ENCODE measurements around the gene PLK3. TPM values are rescaled to one million over a fixed set of nuclear protein-coding genes. Genes with fewer than 3 reads are reported as not detected.

PLK3 gene
- total and polyA plus RNA-seq, 2 experiments from 2014 or later, result 28.5 to 29.8 TPM

DNA sequence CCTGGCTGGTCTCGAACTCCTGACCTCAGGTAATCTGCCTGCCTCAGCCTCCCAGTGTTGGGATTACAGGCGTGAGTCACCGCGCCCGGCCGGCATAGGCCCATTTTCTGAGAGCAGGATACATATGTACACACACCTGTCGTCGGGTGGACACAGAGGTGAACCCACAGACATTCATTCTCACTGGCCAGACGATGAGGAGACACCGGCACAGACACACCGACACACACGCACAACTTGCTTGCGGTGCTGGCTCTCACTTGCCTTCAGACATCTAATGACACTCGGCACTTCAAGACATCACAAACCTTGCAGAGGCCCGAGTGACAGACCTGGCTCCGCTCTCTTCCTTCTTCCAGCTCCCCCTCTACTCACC, 42.3 kb downstream of the PLK3 start:
- Histone ChIP-seq H3K9me2 (ENCODE audit: insufficient read depth) (no peaks in the 10 kb centered on the region), H3K9ac (peak overlapping the region; percentile 76)

DNA sequence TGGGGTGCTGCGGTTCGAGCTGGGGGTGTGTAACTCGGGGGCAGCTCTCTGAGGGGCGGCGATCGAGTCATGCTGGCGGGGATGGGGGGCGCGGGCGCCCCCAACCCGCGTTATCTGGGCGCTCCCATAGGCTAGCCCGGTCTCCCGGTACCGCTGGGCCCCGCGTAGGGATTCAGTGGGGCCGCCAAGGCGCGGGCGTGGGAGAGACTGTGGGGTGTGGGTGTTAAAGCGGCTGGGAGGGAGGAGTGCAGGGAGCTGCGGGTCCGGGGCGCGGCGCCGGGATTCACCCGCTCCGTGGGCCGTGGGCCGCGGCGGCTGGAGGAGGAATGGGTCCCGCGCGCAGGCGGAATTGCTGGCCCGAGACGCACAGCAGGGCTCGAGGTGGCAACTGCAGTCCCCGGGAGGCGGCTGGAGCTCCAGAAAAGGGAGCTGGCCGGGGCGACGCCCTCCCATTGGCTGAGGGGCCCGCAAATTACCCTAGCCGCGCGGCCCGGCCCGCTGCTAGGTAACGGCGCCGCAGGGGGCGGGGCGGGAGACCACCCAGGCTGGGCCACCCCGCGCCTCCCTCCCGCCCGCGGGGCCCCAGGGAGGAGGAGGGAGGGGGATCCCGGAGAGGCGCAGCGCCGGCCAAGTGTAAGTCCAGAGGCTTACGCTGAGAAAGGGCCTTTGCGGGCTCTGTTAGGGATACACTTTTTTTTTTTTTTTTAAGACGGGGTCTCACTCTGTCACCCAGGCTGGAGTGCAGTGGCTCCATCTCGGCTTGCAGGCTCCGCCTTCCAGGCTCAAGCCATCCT, 42.9 kb downstream of the PLK3 start, which contains the start of gene PTCH2:
Gene PTCH2, minus strand, starts transcription at position 392 of the 794 bp plus-strand sequence. Its CDS starts 321 bp downstream, at position 71.
- H3K27me3 ChIP-seq (replicated peaks; ENCODE audit: insufficient read depth), result no peaks in the 10 kb centered on the region
- H3F3A ChIP-seq (ENCODE audit: insufficient read depth), result no peaks in the 10 kb centered on the region; the same call in 1 of the 2 replicates
- no peaks in the 10 kb centered on the region for H3K79me2 ChIP-seq (ENCODE audit: insufficient read depth)
- H3K4me2 ChIP-seq (ENCODE audit: unreplicated experiment), result peak within 1 kb of the TSS; percentile 83
- H3K27ac ChIP-seq, result no peak within 1 kb of the TSS
- no peaks in the 10 kb centered on the region for H3K36me3 ChIP-seq (ENCODE audit: low read depth)
- no peaks in the 10 kb centered on the region for H3K9me3 ChIP-seq (ENCODE audit: low read depth)
- no peaks in the 10 kb centered on the region for H3K9me2 ChIP-seq (ENCODE audit: insufficient read depth)
- H4K20me1 ChIP-seq (ENCODE audit: insufficient read depth), result no peaks in the 10 kb centered on the region
- H3K4me1 ChIP-seq (ENCODE audit: insufficient read depth), result no peaks in the 10 kb centered on the region
- H3K9ac ChIP-seq, result peak within 1 kb of the TSS; percentile 76
- DNase-seq, result peak; percentile 77
- H3K4me3 ChIP-seq, result peak within 1 kb of the TSS; percentile 78
- TF ChIP-seq EZH2 (IDR thresholded peaks at IDR 0.05; ENCODE audit: insufficient read depth, poor library complexity, severe bottlenecking) (no peak), EZH2phosphoT487 (IDR thresholded peaks at IDR 0.05; ENCODE audit: insufficient read depth, low read depth) (no peak)
- peak within 1 kb of the TSS; percentile 93 for H2AFZ ChIP-seq
- in situ Hi-C loops (cut with MboI), result loop anchor here (25.0 kb wide), 1 partner anchor 469 kb away; no protein-coding TSS in a partner anchor
- 3% methylated on average over 55 to 69 of the region's 72 CpGs for WGBS, 2 experiments (ENCODE audit: low coverage in 1 of 2, low lambda C conversion rate in 2 of 2, missing lambda C conversion rate in 2 of 2)

More for the DNA sequence above, 42.3 kb downstream of the PLK3 start:
- in situ Hi-C loops (cut with MboI), result loop anchor here (25.0 kb wide), 1 partner anchor 470 kb away; no protein-coding TSS in a partner anchor
- no peak for DNase-seq
- no peak overlapping the region for H3K27ac ChIP-seq
- H4K20me1 ChIP-seq (ENCODE audit: insufficient read depth), result no peaks in the 10 kb centered on the region
- TF ChIP-seq EZH2 (IDR thresholded peaks at IDR 0.05; ENCODE audit: insufficient read depth, poor library complexity, severe bottlenecking) (no peak), EZH2phosphoT487 (IDR thresholded peaks at IDR 0.05; ENCODE audit: insufficient read depth, low read depth) (no peak)
- H3K4me3 ChIP-seq, result peak overlapping the region; percentile 78
- no peaks in the 10 kb centered on the region; the same call in 1 of the 2 replicates for H3F3A ChIP-seq (ENCODE audit: insufficient read depth)
- H3K9me3 ChIP-seq (ENCODE audit: low read depth), result no peaks in the 10 kb centered on the region
- H2AFZ ChIP-seq, result peak overlapping the region; percentile 93
- H3K4me2 ChIP-seq (ENCODE audit: unreplicated experiment), result peak overlapping the region; percentile 83
- no peaks in the 10 kb centered on the region for H3K4me1 ChIP-seq (ENCODE audit: insufficient read depth)
- no peaks in the 10 kb centered on the region for H3K79me2 ChIP-seq (ENCODE audit: insufficient read depth)
- no peaks in the 10 kb centered on the region for H3K36me3 ChIP-seq (ENCODE audit: low read depth)
- H3K27me3 ChIP-seq (replicated peaks; ENCODE audit: insufficient read depth), result no peaks in the 10 kb centered on the region
- WGBS, 2 experiments (ENCODE audit: low coverage in 1 of 2, low lambda C conversion rate in 2 of 2, missing lambda C conversion rate in 2 of 2), result 59 to 64% methylated on average over 16 of the region's 16 CpGs

DNA sequence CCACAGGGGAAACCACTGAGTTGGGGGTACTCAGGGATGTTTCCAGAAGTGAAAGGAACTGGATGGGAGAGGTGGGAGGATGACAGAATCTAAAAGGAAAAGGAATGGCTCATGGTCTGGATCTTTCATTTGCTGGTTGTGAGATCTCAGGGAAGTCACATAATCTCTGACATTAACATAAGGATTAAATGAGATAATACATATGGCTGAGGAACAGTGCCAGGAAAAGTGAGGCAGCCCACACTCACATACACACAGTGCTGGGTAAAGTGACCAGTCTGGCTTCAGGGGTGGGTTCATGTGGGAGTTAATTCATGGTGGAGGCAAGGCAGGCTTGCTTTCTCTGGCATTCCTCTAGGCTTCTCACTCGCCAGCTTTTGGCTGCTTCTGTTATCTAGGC, 46.8 kb downstream of the PLK3 start:
- Histone ChIP-seq H3K4me3 (no peak overlapping the region), H3F3A (ENCODE audit: insufficient read depth) (no peaks in the 10 kb centered on the region; the same call in 1 of the 2 replicates), H2AFZ (no peak overlapping the region), H3K79me2 (ENCODE audit: insufficient read depth) (no peaks in the 10 kb centered on the region), H3K9me2 (ENCODE audit: insufficient read depth) (no peaks in the 10 kb centered on the region), H3K36me3 (ENCODE audit: low read depth) (no peaks in the 10 kb centered on the region), H3K4me2 (ENCODE audit: unreplicated experiment) (no peak overlapping the region), H3K4me1 (ENCODE audit: insufficient read depth) (no peaks in the 10 kb centered on the region), H3K27me3 (replicated peaks; ENCODE audit: insufficient read depth) (no peaks in the 10 kb centered on the region), H3K9me3 (ENCODE audit: low read depth) (no peaks in the 10 kb centered on the region), H4K20me1 (ENCODE audit: insufficient read depth) (no peaks in the 10 kb centered on the region), H3K9ac (no peak overlapping the region), H3K27ac (no peak overlapping the region)
- in situ Hi-C loops (cut with MboI), result loop anchor here (25.0 kb wide), 1 partner anchor 465 kb away; no protein-coding TSS in a partner anchor
- TF ChIP-seq EZH2 (IDR thresholded peaks at IDR 0.05; ENCODE audit: insufficient read depth, poor library complexity, severe bottlenecking), result no peak
- TF ChIP-seq EZH2phosphoT487 (IDR thresholded peaks at IDR 0.05; ENCODE audit: insufficient read depth, low read depth), result no peak
- DNase-seq, result no peak
- 93 to 95% methylated on average over 1 of the region's 1 CpG for WGBS, 2 experiments (ENCODE audit: low coverage in 1 of 2, low lambda C conversion rate in 2 of 2, missing lambda C conversion rate in 2 of 2)

DNA sequence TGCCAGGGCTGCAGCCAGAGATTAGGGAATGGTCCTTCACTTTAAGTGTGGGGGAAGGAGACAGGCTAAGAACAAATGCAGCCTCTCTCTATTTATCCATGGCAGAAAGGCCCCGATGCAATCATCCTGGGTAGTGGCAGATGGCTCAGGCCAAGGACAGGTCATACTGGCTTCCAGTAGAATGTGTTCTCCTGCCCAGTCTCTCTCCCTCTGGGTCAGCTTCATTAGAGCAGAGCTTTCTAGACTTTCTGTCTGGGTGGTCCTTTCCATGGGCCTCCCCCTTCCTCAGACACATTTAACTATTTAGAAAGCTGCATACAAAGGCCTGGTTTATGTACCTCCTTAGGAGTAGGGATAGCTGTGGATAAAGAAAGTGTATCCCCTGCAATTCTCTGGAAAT, 47.7 kb downstream of the PLK3 start:
- DNase-seq, result no peak
- in situ Hi-C loops (cut with MboI), result loop anchor here (25.0 kb wide), 1 partner anchor 464 kb away; no protein-coding TSS in a partner anchor
- no peaks in the 10 kb centered on the region for H4K20me1 ChIP-seq (ENCODE audit: insufficient read depth)
- no peaks in the 10 kb centered on the region for H3K27me3 ChIP-seq (replicated peaks; ENCODE audit: insufficient read depth)
- H3K9ac ChIP-seq, result no peak overlapping the region
- H3K4me3 ChIP-seq, result no peak overlapping the region
- no peak overlapping the region for H2AFZ ChIP-seq
- H3K36me3 ChIP-seq (ENCODE audit: low read depth), result no peaks in the 10 kb centered on the region
- 100% methylated on average over 1 of the region's 1 CpG for WGBS, 2 experiments (ENCODE audit: low coverage in 1 of 2, low lambda C conversion rate in 2 of 2, missing lambda C conversion rate in 2 of 2)
- no peak overlapping the region for H3K4me2 ChIP-seq (ENCODE audit: unreplicated experiment)
- H3K79me2 ChIP-seq (ENCODE audit: insufficient read depth), result no peaks in the 10 kb centered on the region
- H3F3A ChIP-seq (ENCODE audit: insufficient read depth), result no peaks in the 10 kb centered on the region; the same call in 1 of the 2 replicates
- no peaks in the 10 kb centered on the region for H3K9me2 ChIP-seq (ENCODE audit: insufficient read depth)
- no peak for TF ChIP-seq EZH2phosphoT487 (IDR thresholded peaks at IDR 0.05; ENCODE audit: insufficient read depth, low read depth)
- TF ChIP-seq EZH2 (IDR thresholded peaks at IDR 0.05; ENCODE audit: insufficient read depth, poor library complexity, severe bottlenecking), result no peak
- H3K27ac ChIP-seq, result no peak overlapping the region
- H3K4me1 ChIP-seq (ENCODE audit: insufficient read depth), result no peaks in the 10 kb centered on the region
- no peaks in the 10 kb centered on the region for H3K9me3 ChIP-seq (ENCODE audit: low read depth)
